Subcutaneous adipose tissue (tissue), 4 donors: ENCODE measurements around the gene CCDC61. TPM values are rescaled to one million over a fixed set of nuclear protein-coding genes. Genes with fewer than 3 reads are reported as not detected.

Experiments used
- total RNA-seq, 4 donors: library from RNA; depleted of rRNA; stranded (reverse); fragments of >200 nt; gene quantifications; one replicate each; pipeline ENCODE4 v1.1.0, GENCODE V29; 2016
- TF ChIP-seq, protein P1 (sequence below): fragments of 450-650 bp; IDR thresholded peaks from one replicate; pipeline ENCODE4 v1.5.1; 2016; ENCODE audit warnings: low read depth, mild to moderate bottlenecking, control low read depth, antibody characterized with exemption, moderate library complexity

CCDC61 gene
- total RNA-seq, 4 donors from 2014 or later: 2.8 to 12.2 (median 4.5) TPM

DNA sequence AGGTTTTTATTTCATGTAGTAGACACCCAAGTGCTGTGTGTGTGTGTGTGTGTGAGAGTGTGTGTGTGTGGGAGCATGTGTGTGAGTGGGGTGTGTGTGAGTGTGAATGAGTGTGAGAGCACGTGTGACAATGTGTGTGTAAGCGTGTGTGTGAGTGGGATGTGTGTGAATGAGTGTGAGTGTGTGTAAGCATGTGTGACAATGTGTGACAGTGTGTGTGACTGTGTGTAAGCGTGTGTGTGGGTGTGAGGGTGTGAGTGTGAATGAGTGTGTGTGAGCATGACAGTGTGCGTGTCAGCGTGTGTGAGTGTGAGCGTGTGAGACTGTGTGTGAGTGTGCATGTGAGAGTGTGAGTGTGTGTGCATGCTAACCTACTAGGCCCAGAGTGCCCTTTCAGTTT lies 36.9 kb upstream of the CCDC61 start:
- TF ChIP-seq, protein P1, sequence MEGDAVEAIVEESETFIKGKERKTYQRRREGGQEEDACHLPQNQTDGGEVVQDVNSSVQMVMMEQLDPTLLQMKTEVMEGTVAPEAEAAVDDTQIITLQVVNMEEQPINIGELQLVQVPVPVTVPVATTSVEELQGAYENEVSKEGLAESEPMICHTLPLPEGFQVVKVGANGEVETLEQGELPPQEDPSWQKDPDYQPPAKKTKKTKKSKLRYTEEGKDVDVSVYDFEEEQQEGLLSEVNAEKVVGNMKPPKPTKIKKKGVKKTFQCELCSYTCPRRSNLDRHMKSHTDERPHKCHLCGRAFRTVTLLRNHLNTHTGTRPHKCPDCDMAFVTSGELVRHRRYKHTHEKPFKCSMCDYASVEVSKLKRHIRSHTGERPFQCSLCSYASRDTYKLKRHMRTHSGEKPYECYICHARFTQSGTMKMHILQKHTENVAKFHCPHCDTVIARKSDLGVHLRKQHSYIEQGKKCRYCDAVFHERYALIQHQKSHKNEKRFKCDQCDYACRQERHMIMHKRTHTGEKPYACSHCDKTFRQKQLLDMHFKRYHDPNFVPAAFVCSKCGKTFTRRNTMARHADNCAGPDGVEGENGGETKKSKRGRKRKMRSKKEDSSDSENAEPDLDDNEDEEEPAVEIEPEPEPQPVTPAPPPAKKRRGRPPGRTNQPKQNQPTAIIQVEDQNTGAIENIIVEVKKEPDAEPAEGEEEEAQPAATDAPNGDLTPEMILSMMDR: no peak

DNA sequence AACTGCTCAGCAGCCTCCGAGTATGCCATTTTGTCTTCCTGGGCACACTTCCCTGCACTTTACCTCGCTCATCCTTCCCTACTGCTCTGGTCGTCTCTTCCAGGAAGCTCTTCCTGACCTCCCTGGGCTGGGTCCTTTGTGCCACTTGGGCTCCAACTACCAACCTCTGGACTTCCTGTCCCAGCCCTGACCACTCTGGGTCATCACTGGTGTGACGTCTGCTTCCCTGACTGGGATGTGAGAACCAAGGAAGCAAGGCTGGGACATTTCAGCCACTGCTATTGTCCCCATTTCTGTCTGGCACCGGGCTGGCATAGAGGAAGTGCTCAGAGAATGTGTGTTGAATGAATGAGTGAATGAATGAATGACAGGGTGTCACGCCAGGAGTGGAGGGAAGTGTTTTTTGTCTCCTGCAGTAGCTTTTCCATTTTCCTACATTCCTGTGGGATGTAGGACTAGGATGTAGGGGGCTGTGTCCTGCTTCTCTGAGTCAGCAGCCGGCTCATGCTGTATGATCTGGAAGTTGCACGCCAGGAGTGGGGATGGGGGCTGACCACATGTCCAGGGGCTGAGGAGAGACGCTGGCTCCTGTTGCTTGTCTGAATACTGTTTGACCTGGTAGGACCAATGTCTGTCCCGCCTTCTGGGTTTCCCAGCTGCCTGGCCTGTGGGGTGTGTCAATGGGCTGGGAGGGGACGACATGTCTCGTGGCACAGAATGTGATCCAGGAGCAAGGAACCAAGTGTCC lies 36.3 kb upstream of the CCDC61 start:
- TF ChIP-seq, protein P1: no peak

DNA sequence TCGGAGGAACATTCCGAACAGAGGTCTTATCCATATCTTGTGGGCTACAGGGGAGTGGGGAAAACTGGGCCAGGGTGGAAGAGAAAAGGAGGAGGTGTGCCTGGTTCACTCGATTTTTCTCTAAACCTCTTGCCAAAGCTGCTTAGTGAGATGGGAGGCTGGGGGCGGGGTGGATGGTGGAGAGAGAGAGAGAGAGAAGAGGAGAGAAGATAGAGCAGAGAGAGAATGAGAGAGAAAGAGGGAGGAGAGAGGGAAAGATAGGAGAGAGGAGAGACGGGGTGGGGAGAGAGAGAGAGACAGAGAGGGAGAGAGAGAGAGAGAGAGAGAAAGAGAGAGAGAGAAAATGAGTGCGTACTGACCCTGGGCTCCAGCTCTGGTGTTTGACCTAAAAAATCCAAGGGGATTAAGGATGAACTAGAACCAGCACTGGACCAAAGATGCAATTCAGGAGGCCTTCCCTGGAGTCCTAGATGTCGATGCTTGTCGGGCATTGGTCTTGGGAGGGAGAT lies 35.7 kb upstream of the CCDC61 start:
- TF ChIP-seq, protein P1: no peak

DNA sequence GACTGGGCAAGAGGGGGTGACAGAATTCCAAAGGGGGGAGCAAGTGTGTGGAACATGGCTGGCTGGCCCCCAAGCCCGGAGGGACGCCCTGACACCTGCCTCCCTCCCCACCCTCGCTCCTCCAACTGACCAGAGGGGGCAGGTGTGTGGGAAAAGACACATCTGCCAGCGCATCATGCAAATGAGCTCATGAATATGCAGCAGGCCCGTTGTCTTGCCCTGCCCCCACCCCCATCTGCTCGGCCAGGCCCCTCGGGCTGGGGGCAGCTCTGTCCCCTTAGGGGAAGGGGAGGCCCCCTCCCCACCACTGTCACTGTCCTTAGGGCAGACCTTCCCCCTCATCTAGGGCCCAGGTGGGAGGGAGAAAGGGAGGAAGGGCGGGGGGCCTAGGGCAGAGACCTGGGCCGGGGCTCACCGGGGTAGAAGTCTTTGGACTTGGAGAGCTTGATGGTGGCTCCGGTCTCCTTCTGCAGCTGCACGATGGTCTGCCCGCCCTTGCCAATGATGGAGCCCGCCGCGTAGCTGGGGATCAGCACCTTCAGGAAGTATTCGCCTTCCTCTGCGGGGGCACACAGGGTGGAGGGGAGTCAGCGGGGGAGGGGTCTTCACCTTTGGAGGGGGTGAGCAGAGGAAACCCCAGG lies 34.6 kb upstream of the CCDC61 start:
- TF ChIP-seq, protein P1: no peak

DNA sequence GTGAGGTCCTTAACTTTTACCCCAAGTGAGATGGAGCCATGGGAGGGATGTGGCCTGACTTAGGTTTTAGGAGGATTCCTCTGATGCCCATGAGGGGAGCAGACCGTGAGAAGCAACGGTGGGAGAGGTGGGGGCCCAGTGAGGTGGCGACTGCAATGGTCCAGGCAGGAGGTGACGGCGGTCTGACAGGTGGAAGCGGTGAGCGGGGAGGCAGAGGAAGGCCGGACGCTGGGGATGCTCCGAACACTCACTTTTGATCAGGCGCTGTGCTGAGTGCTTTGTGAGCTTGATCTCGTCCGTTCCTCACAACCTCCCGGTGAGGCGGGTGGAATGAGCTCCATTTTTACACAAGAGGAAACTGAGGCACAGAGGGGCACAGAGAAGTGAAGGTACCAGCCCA lies 33.2 kb upstream of the CCDC61 start:
- TF ChIP-seq, protein P1: no peak

DNA sequence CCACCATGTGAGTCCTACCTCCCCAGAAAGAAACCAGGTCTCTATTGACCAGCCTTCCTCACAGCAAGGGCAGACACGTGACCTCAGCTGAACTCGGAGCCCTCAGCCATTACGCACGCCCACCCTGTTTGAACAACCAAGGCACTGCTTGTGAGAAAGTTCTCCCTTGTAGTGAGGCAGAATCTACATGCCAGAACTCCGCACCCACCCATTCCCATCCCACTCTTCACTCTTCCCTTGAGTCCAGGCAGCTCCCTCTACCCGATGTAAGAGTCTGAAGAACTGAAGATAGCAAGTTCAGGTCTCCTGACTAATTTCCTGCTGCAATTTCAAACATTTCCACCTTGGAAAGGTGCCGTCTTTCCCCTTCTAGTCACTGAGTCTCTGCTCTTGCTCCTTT lies 28.0 kb upstream of the CCDC61 start:
- TF ChIP-seq, protein P1: no peak

DNA sequence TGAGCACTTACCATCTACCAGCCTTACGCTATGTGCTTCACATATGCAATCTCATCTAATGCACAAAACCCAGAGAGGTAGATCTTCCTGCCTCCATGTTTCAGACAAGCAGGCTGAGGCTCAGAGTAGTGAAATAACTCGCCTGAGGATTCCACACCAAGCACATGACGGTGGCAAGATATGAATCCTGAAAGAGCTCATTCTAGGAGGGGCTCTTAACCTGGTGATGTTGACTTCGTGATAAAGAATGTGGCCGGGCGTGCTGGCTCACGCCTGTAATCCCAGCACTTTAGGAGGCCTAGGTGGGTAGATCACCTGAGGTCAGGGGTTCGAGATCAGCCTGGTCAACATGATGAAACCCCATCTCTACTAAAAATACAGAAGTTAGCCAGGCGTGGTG lies 26.6 kb upstream of the CCDC61 start:
- TF ChIP-seq, protein P1: no peak
